ENCODE measurements around the gene PATJ.

GRCh38 chr1:61983236-61983635 is 241.0 kb downstream of the PATJ start:
- TF ChIP-seq EZH2 (IDR thresholded peaks at IDR 0.05): no peak
- TF ChIP-seq POLR2AphosphoS5 (IDR thresholded peaks at IDR 0.05; ENCODE audit: borderline replicate concordance, low read depth, low read length): no peak
- no peak for TF ChIP-seq FOXP2 (optimal IDR thresholded peaks at IDR 0.05; ENCODE audit: control extremely low read depth, extremely low read length, insufficient read depth)
